Occipital lobe (tissue), 2 donors: ENCODE data around the gene PIK3R4. TPM values are rescaled to one million over a fixed set of nuclear protein-coding genes. Genes with fewer than 3 reads are reported as not detected.

Source experiments
- DNase-seq: peaks from one replicate; lab custom pipeline; 2025; lab: John Stamatoyannopoulos, UW
- total RNA-seq: library from RNA; depleted of rRNA; stranded (reverse); fragments of >200 nt; gene quantifications from one replicate; pipeline ENCODE4 v1.2.3, GENCODE V29; 2014

The PIK3R4 gene
- total RNA-seq, 1 donor from 2014 or later = 31.0 TPM

DNA sequence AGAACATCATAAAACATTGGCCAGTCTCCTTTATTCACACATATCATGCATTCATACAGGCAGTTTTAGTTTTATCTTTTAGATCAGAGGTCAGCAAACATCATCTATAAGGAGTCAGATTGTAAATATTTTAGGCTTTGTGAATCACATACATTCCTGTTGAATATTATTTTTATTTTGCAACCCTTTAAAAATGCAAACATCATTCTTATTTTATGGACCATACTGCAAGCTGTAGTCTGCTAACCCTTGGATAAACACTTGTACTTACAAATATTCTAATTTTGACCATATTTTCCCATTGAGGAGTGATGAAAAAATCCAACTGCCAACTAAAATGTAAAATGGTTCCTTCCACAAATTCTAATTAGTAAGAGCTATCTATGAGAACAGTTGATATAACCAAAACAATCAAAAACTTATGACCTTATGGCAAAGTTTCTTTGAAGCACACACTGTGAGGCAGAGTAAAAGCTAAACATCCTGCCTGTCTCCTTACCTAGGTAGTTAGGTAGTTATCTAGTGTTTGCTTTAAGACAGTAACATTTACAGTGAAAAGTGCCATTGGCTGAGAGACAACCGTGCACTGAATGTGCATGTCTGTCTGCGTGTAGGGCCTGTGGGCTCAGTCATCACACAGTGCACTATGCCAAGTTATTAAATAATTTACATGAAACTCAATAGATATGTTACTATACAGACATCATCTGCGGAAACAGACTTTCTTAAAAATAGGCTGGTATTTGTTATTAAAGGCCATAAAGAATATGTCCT is 57.7 kb downstream of the PIK3R4 start:
- DNase-seq = no peak

- DNase-seq = no peak
These were observed 58.5 kb downstream of the PIK3R4 start for GRCh38 chr3:130688015-130688688.

DNA sequence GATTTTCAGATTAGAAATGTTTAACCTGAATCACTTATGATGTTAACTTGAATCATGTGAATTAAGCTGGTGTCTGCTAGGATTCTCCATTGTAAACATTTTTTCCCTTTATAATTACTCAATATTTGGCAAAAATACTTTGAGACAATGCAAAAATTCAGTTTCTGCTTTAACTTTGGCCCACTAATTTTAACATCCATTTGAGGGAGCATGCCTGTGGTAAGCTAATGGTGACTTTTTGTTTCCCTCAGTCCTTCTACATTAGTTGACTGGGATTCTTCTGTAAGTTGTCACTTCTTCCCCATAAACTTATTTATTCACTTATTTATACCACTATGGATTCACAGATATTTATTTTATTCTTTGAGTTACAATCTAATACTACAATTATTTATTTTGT is 59.3 kb downstream of the PIK3R4 start:
- DNase-seq = no peak

DNA sequence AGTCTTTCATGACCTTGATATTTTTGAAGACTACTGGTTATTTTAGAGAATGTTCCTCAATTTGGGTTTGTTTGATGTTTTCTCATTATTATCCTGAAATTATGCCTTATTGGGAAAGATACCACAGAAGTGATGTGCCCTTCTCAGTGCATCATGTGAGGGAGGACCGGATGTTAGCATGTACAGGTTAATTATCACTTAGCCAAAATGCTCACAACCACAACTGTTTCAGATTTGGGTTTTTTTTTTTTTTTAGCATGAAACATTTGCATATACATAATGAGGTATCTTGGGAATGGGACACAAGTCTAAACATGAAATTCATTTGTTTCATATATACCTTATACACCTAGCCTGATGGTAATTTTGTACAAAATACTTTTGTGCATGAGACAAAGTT is 59.8 kb downstream of the PIK3R4 start:
- no peak for DNase-seq

GRCh38 chr3:130682131-130682530 is 64.5 kb downstream of the PIK3R4 start:
- DNase-seq = no peak

DNA sequence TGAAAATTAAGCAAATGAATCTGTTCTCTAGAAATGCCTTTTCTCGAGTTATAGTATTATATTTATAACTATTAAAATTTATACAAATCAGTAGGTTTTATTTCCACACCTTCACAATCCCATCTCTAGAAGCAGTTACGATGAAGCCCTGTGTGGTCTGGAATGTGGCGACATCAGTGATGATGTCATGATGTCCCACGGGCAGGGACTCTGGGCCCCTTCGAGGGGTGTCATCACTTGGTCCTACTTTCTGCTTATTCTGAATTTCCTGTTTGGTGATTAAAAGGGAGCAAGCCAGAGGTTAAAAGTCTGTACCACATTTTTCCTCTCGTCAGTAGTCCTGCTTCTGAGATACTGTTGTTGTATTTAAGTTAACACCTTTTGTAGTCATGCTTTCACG is 67.4 kb downstream of the PIK3R4 start:
- DNase-seq = no peak

DNA sequence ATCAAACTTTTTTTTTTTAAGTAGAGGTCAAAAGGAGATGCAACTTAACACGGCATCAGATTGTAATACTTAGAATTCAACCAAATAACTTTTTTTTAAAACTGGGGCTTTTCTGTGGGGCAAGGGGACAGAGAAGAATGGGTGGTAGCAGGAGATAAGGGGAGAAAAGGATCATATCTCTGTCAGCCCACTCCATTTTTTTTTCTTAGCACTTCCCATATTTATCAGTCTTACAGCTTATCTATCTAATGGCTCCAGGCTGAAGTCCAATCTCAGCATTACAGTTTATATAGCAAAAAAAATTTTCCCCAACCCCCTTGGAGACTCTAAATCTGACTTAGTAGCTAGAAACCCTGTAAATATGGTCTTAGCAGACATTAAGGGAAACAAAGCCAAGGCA is 69.3 kb downstream of the PIK3R4 start:
- DNase-seq = no peak

GRCh38 chr3:130671545-130672312 is 74.9 kb downstream of the PIK3R4 start:
- DNase-seq = no peak

DNA sequence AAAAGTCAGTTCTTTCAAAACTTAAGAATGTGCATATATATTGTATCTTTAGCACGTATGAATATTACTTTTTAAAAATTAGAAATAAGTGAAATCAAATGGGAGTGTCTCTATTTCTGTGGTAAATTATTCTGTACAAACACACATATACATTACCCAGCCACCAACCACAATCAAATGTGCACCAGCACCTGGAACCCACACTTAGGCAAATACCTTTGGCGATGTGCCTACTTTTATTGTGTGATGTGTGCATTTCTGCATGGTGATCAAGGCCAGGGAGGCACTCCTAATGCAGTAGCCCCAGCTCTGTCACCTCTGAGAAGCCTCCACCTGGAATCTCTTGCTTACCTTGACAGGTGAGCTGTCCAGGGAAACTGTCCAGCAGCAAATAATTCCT is 76.9 kb downstream of the PIK3R4 start:
- DNase-seq = no peak

DNA sequence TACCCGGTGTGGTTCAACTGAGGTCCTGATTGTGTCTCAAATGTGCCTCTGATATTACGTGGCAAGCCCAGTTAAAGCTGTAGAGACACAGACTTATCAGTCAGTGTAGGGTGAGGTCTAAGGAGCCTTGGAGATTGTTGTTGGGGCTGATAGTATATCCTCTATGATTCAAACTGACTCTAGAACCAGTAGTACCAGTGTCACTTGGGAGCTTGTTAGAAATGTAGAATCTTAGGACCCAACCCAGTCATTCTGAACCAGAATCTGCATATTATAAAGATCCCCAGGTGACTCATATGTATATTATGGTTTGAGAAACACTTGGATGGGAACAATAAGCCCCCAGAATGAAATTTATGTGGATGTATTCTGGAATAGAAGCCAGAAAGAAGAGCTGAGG is 83.5 kb downstream of the PIK3R4 start:
- no peak for DNase-seq

GRCh38 chr3:130662501-130662996 is 84.1 kb downstream of the PIK3R4 start:
- DNase-seq = no peak

DNA sequence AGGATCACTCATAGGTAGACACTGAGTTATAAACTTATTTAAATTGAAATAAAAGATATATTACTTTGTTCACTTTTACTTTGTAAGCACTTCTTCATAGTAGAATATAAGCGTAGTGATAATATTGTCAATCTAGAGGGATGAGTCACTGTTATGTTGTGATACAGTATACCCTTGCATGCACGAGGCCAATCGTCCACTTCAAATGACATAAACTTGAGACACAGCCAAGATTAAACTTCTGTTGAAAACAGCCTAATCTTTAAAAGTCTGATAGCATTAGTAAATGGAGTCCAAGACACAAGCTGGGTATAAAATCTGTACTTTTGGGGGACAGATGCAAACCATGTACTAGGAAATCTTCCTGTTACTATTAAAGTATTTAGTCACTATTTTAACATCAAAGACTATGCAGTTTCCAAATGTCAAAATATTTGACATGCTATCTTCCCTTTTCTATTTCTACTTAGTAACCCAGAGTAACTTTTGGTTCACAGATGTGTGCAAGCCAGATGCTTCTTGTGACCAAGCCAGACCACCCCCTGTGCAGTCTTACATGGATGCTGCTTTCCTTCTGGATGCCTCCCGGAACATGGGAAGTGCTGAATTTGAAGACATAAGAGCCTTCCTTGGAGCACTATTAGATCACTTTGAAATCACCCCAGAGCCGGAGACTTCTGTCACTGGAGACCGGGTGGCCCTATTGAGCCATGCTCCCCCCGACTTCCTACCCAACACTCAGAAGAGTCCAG is 85.3 kb downstream of the PIK3R4 start:
- DNase-seq = no peak

DNA sequence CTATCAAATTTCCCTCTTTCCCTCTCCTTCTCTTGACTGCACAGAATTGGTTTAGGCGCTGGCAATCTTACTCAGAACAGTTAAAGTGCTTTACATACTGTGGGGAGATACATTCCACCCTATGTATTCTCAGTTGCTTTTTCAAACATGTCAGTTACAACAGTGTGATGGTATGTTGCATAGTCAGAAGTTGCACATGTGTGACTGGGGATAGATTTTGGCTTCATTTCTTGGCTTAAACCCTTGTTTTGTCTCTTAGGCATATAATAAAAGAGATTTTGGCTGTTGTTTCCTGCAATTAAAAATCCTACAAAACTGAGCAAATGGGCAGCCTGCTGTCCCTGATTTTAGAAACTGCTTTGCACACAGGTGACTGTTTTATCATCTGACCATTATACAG is 86.7 kb downstream of the PIK3R4 start:
- no peak for DNase-seq

DNA sequence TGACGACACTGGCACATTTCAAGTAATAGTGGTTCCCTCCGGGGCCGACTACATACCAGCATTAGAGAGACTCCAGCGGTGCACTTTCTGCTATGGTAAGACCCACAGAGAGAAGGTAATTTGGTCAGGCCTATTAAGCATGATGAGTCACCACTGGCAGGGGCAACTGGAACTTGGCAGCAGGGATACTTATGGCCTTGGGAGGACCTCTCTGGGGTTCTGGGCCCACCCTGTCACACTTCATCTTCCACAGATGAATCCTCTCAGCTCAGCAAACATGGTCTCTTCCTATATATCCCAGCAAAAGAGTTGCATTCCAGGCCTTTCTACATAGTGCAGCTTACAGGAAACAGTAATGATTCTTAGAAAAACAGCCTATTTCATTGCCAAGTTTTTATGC is 88.0 kb downstream of the PIK3R4 start:
- DNase-seq = no peak

DNA sequence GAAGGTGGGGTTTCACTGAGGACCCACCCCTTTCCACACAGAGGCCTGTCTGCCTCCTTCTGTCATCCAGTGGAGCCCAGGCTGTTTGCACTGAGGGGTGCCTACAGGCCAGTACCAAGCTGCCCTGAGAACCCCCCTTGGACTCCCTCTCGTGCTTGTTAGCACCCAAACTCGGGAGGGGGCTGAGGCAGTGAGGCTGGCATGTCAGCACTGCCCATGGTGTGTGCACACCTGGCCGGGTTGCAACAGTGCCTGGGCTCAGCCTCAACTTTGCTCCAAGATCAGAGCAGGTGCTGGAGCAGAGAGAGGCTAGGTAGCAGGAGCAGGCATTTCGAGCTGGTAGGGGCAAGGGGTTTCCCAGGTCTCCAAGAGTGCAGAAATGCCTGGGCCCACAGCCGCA is 90.0 kb downstream of the PIK3R4 start:
- no peak for DNase-seq

GRCh38 chr3:130654921-130655320 is 91.7 kb downstream of the PIK3R4 start:
- no peak for DNase-seq

- DNase-seq = no peak
These were observed 92.5 kb downstream of the PIK3R4 start for GRCh38 chr3:130654091-130654490.

GRCh38 chr3:130649061-130649654 is 97.5 kb downstream of the PIK3R4 start:
- peak; percentile 17 for DNase-seq

DNA sequence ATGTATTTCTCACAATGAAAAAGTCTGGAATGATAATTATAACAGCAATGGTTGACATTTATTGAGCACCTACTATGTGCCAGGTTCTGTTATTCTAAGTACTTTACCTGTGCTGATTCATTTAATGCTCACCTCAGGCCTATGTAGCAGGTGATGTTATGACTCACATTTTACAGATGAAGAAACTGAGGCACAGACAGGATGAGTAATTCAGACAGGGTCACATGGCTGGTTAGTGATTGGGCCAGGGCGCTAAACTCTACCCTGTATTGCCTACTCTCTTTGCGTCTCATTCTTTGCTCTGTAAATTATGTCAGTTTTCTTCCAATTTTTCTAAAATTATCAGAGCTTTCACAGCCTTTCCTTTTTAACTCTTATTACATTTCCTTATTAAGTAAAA is 98.3 kb downstream of the PIK3R4 start:
- no peak for DNase-seq

GRCh38 chr3:130645261-130645660 is 101.4 kb downstream of the PIK3R4 start:
- DNase-seq = no peak

DNA sequence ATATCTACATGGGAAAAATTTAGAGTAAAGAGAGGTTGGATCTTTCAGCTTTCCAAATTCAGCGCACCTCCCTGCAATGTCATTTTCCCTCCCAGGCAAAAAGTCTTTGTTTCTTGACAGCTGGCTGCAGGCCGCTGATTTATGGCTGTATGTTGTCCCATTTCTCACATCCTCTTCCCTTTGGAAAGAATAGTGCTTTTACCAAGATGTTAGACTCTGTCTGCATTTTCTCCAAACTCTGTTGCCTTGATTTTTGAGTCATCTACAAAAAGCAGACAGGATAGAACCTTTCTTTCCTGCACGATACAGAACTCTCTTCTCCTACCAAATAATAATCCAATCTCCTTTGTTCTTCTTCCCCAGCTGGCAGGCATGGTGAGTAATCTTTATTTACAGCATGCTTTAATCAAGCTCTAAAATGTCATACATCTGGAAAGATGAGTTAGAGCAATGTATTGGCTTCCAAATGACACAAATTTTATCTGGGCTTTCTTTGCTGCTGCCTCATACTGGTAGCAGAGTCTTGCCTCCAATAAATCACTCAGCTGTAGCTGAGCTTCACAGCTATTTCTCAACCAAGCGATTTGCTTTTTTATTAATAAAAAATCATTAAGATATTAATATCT is 101.9 kb downstream of the PIK3R4 start:
- DNase-seq = no peak
